GM12864 (cell line): ENCODE measurements around the gene RDH5.
A peak's percentile ranks its signal among the peaks of the same experiment; 100 is the strongest.

Source experiments
- DNase-seq: peaks from one replicate; pipeline ENCODE4 v3.0.0-alpha.2; 2011; ENCODE audit warnings: low read depth
- H3K4me3 ChIP-seq: 2 replicates; pipeline ENCODE4 v1.5.1; 2011; ENCODE audit warnings: mild to moderate bottlenecking, low read depth, low read length, control low read depth
- CTCF ChIP-seq: IDR thresholded peaks from 2 replicates; pipeline ENCODE4 v1.5.1; 2011; ENCODE audit warnings: low read depth, mild to moderate bottlenecking, moderate library complexity, low read length, control low read depth, inconsistent platforms; ENCODE audit errors: missing control alignments

The RDH5 gene

DNA sequence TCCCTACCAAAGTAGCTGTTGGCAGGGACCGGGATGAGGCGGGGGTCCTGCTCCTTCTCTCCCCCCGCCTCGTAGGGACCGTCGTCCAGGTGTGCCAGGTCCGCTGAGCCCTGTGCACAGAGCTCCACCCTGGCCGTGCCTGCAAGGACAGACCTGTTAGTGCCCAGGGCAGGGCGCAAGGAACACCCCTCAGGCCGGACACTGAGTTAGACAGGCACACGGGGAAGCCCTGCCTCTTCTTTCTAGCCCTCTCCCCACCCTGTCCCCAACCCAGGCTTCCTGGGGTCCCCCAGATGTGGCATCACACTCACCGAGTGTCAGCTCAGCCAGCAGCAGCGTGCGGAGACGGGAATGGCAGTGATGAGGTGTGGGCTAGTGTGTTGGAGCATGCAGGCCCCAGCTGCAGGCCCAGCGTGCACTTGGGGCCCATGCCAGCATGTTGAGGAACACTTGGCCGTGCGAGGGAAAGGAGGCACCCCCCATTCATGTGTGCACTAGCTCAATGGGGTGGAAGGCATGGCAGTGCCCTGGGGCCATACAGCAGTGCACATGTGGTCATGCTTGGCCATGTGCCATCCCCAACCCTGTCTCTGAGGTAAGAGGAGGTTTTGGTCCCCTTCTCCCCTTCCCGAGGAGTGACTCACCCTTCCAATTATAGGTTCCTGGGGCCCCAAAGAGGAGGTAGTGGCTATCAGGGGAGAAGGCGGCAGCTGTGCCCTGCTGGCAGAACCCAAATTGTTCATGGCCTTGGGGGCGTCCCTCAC is 19.8 kb upstream of the RDH5 start:
- DNase-seq: no peak
- no peak for TF ChIP-seq CTCF
- H3K4me3 ChIP-seq: no peak overlapping the region

- DNase-seq: no peak
- no peak overlapping the region for H3K4me3 ChIP-seq
- no peak for TF ChIP-seq CTCF
These were observed 17.3 kb upstream of the RDH5 start for GRCh38 chr12:55702861-55703260.

GRCh38 chr12:55703288-55703687 is 16.9 kb upstream of the RDH5 start:
- TF ChIP-seq CTCF: no peak
- H3K4me3 ChIP-seq: no peak overlapping the region
- no peak for DNase-seq

DNA sequence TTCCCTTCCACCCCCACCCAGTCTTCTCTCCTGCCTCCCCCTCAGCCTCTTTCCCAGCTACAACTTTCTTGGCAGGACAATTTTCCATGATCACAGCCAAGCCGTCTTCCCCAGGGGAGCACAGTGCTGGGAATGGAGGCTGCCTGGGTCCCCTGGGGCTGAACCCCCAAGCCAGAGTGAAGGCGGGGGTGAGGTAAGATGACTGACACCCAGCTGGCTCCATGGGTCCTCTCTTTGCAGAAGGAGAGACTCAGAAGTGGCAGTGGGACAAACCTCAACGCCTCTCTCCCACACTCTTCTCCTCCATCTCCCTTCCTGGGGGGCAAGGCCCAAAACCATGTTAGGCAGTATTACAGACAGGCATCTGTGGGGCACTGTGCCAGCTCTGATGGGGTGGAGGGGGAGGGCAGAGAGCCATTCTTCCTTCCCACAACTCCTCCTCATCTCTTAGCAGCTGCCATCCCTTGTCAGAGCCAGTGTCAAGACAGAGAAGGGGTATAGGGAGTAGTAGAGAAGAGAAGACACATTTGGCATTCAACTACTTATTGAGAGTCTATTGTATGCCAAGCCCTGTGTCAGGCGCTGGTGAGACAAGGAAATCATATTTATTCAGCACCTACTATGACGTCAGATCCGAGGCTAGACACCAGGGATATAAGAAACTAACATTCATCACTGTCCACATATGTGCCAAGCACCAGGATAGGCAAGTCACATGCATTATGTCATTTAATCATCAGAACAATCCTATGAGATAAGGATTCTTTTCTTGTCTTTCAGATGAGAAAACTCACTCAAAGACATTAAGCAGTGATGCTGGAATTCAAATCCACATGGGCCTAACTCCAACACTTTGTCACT is 16.1 kb upstream of the RDH5 start:
- no peak for DNase-seq
- no peak for TF ChIP-seq CTCF

GRCh38 chr12:55704824-55705718 is 15.1 kb upstream of the RDH5 start:
- H3K4me3 ChIP-seq: no peak overlapping the region
- TF ChIP-seq CTCF: no peak
- no peak for DNase-seq

More for the DNA sequence above, 16.1 kb upstream of the RDH5 start:
- no peak overlapping the region for H3K4me3 ChIP-seq

DNA sequence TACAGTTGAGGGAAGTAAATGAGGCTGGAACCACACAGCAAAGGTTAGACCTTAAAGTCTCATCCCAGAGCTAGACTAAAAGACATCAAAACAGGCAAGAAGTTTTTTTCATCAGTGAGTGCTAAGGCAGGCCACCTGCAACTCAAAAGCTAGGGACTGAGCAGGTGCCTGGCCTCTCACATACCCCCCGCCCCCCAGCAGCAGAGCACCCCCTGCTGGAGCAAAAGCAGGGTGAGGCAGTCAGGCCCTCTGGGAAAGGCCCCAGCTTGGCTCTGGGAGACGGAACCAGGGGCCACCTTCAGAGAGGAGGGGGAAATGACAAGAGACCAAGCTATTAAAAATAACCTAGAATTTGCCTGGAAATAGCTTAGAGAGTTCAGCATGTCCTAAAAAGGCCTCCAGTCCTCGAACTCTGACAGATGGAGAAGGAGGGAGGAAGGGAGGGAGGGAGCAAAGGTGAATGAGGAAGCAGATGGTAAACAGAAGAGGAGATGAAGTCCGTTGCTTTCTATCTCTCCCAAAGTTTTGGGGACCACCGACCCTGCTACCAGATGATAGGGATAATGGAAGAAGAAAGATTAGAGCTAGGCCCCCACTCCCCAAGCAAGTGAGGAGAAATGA is 14.3 kb upstream of the RDH5 start:
- H3K4me3 ChIP-seq: no peak overlapping the region
- peak; percentile 53 for TF ChIP-seq CTCF
- DNase-seq: no peak
